Ectodermal cell (in vitro differentiated cells): Measurements from ENCODE around the gene PCCA. TPM values are rescaled to one million over a fixed set of nuclear protein-coding genes. Genes with fewer than 3 reads are reported as not detected.

Source experiments
- H3K27ac ChIP-seq: 2 replicates; pipeline ENCODE4 v1.7.0; 2013; ENCODE audit warnings: mild to moderate bottlenecking, low read depth, low read length; ENCODE audit not compliant: insufficient read depth, poor library complexity, severe bottlenecking
- H3K27me3 ChIP-seq: 2 replicates; pipeline ENCODE4 v1.7.0; 2013; ENCODE audit warnings: mild to moderate bottlenecking, low read length; ENCODE audit not compliant: insufficient read depth, control insufficient read depth, poor library complexity, severe bottlenecking
- H3K36me3 ChIP-seq: one replicate; pipeline ENCODE4 v1.7.0; 2013; ENCODE audit warnings: low read length; ENCODE audit not compliant: control insufficient read depth, insufficient read depth
- H3K4me1 ChIP-seq: one replicate; pipeline ENCODE4 v1.7.0; 2013; ENCODE audit warnings: low read length; ENCODE audit not compliant: control insufficient read depth, insufficient read depth
- H3K4me3 ChIP-seq: 2 replicates; pipeline ENCODE4 v1.7.0; 2013; ENCODE audit warnings: low read depth, low read length, control low read depth; ENCODE audit not compliant: insufficient read depth
- H3K9me3 ChIP-seq: 2 replicates; pipeline ENCODE4 v1.7.0; 2013; ENCODE audit warnings: mild to moderate bottlenecking, low read length, moderate library complexity; ENCODE audit not compliant: control insufficient read depth
- WGBS, 2 experiments: methylation state at CpG; one replicate each; pipeline ENCODE4 v1.1.7; 2013; ENCODE audit warnings: missing lambda C conversion rate in 2 of 2; 5-methylcytosine and 5-hydroxymethylcytosine counted together
- polyA plus RNA-seq, 4 experiments: library from polyadenylated mRNA; stranded (reverse); fragments of 50-300 nt; gene quantifications; one replicate each; pipeline ENCODE4 v1.2.3, GENCODE V29; 2013

Gene PCCA, protein sequence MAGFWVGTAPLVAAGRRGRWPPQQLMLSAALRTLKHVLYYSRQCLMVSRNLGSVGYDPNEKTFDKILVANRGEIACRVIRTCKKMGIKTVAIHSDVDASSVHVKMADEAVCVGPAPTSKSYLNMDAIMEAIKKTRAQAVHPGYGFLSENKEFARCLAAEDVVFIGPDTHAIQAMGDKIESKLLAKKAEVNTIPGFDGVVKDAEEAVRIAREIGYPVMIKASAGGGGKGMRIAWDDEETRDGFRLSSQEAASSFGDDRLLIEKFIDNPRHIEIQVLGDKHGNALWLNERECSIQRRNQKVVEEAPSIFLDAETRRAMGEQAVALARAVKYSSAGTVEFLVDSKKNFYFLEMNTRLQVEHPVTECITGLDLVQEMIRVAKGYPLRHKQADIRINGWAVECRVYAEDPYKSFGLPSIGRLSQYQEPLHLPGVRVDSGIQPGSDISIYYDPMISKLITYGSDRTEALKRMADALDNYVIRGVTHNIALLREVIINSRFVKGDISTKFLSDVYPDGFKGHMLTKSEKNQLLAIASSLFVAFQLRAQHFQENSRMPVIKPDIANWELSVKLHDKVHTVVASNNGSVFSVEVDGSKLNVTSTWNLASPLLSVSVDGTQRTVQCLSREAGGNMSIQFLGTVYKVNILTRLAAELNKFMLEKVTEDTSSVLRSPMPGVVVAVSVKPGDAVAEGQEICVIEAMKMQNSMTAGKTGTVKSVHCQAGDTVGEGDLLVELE
- 36.3 TPM for polyA plus RNA-seq (2013, experiment 1 of 4)
- 42.0 TPM for polyA plus RNA-seq (2013, experiment 2 of 4)
- polyA plus RNA-seq (2013, experiment 3 of 4) = 44.1 TPM
- polyA plus RNA-seq (2013, experiment 4 of 4) = 46.6 TPM

DNA sequence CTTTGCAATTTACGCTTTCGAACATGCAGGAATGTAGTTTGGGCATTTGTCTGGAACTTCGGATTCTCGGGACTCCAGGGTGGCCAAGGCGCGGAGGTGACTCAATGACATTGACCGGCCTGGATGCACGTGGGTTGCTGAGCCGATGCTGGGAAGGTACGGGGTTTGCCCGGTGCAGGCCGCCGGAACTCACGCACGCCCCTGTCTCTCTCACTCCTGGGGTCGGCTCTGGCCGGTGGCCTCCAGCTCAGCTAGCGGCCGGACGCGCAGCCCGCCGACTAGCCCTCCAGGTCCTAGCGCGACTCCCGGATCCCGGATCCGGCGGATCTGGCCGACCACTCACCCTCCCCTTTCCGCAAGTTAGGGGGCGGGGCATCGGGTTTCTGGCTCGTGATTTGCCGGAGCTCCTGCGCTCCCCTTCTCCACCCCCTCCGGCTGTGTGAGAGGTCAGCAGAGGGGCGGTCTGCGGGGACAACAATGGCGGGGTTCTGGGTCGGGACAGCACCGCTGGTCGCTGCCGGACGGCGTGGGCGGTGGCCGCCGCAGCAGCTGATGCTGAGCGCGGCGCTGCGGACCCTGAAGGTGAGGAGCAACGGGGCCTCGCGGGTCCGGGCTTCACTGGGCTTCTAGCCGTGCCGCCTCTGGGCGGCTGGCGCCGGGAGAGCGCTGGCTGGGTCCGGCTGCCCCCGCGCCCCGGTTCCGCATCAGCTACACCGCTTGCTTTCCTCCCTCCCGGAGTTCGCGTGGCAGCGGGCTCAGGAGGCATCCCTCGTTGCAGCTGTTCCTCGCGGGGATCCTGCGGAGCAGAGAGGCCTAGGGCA, at the start of gene PCCA:
Gene PCCA, plus strand, starts transcription at position 450 of the 821 bp plus-strand sequence. Its CDS starts 28 bp downstream, at position 478.
- Histone ChIP-seq H3K27ac (peak within 1 kb of the TSS; percentile 61), H3K27me3 (no peaks in the 10 kb centered on the region), H3K4me3 (peak within 1 kb of the TSS; percentile 70), H3K9me3 (no peaks in the 10 kb centered on the region), H3K4me1 (peaks cover 7% of the 10 kb centered on the region), H3K36me3 (no peaks in the 10 kb centered on the region)
- WGBS, 2 experiments = 0% methylated on average over 77 of the region's 77 CpGs

GRCh38 chr13:100039740-100040139, 49.2 kb upstream of the PCCA start:
- Histone ChIP-seq H3K36me3 (no peaks in the 10 kb centered on the region), H3K4me1 (no peaks in the 10 kb centered on the region), H3K4me3 (no peak overlapping the region), H3K9me3 (no peaks in the 10 kb centered on the region), H3K27me3 (no peaks in the 10 kb centered on the region), H3K27ac (no peak overlapping the region)
- 74 to 79% methylated on average over 4 of the region's 4 CpGs for WGBS, 2 experiments

DNA sequence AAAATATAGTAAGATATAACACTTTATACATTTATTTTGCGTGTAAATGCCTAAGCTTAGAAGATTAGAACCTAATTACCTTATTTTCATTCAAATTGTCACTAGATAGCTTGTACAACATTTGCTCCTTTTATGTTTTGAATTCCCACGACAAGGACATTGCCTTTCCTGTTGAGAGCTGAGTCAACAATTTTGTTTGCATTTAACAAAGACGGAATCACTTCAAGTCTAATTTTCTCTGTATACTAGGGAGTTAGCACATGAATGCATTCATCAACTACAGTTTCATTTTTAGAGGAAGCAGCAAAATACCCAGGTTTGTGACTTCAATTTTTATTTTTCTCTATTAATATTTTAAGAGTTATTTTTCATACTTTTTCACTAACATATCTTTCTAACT, 48.7 kb upstream of the PCCA start:
- Histone ChIP-seq H3K4me3 (no peak overlapping the region), H3K36me3 (no peaks in the 10 kb centered on the region), H3K27ac (no peak overlapping the region), H3K4me1 (no peaks in the 10 kb centered on the region), H3K9me3 (no peaks in the 10 kb centered on the region), H3K27me3 (no peaks in the 10 kb centered on the region)
- WGBS, 2 experiments = 35 to 55% methylated on average over 3 of the region's 3 CpGs

GRCh38 chr13:100044936-100045335, 44.0 kb upstream of the PCCA start:
- H3K36me3 ChIP-seq = no peaks in the 10 kb centered on the region
- no peak overlapping the region for H3K4me3 ChIP-seq
- H3K4me1 ChIP-seq = no peaks in the 10 kb centered on the region
- no peak overlapping the region for H3K27ac ChIP-seq
- 93 to 96% methylated on average over 3 of the region's 3 CpGs for WGBS, 2 experiments
- no peaks in the 10 kb centered on the region for H3K27me3 ChIP-seq
- no peaks in the 10 kb centered on the region for H3K9me3 ChIP-seq

DNA sequence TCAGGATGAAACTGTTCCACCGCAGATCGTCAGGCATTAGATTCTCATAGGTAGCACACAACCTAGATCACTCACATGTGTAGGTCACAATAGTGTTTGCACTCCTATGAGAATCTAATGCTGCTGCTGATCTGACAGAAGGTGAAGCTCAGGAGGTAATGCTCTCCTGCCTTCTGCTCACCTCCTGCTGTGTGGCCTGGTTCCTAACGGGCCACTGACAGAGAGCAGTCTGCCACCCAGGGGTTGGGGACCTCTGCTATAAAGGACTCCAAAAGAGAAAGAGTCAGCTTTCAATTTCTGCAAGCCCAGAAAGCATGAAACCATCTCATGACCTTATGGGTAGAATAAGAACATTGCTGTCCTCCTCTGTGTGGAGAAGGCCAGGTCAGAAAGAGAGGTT, 43.5 kb upstream of the PCCA start:
- no peak overlapping the region for H3K4me3 ChIP-seq
- whole genome bisulfite sequencing, 2 experiments = 89 to 91% methylated on average over 3 of the region's 3 CpGs
- no peaks in the 10 kb centered on the region for H3K27me3 ChIP-seq
- H3K9me3 ChIP-seq = no peaks in the 10 kb centered on the region
- H3K4me1 ChIP-seq = no peaks in the 10 kb centered on the region
- H3K36me3 ChIP-seq = no peaks in the 10 kb centered on the region
- H3K27ac ChIP-seq = no peak overlapping the region

- Histone ChIP-seq H3K27me3 (no peaks in the 10 kb centered on the region), H3K4me3 (no peak overlapping the region), H3K36me3 (no peaks in the 10 kb centered on the region), H3K9me3 (no peaks in the 10 kb centered on the region), H3K27ac (no peak overlapping the region), H3K4me1 (no peaks in the 10 kb centered on the region)
- WGBS, 2 experiments = 54 to 64% methylated on average over 3 of the region's 3 CpGs
Observed at GRCh38 chr13:100051070-100051469, 37.8 kb upstream of the PCCA start.

- H3K27me3 ChIP-seq = no peaks in the 10 kb centered on the region
- 89 to 99% methylated on average over 3 of the region's 3 CpGs for WGBS, 2 experiments
- H3K4me1 ChIP-seq = peaks cover 7% of the 10 kb centered on the region
- H3K27ac ChIP-seq = no peak overlapping the region
- no peak overlapping the region for H3K4me3 ChIP-seq
- no peaks in the 10 kb centered on the region for H3K9me3 ChIP-seq
- H3K36me3 ChIP-seq = no peaks in the 10 kb centered on the region
Observed at GRCh38 chr13:100059827-100060226, 29.1 kb upstream of the PCCA start.

- Histone ChIP-seq H3K4me1 (peaks cover 10% of the 10 kb centered on the region), H3K4me3 (no peak overlapping the region), H3K27me3 (no peaks in the 10 kb centered on the region), H3K36me3 (no peaks in the 10 kb centered on the region), H3K9me3 (no peaks in the 10 kb centered on the region), H3K27ac (no peak overlapping the region)
- 94 to 97% methylated on average over 6 of the region's 6 CpGs for WGBS, 2 experiments
Observed at GRCh38 chr13:100063333-100063732, 25.6 kb upstream of the PCCA start.

GRCh38 chr13:100063906-100064305, 25.0 kb upstream of the PCCA start:
- H3K4me1 ChIP-seq = peaks cover 16% of the 10 kb centered on the region
- no peak overlapping the region for H3K4me3 ChIP-seq
- WGBS, 2 experiments = 70 to 78% methylated on average over 5 of the region's 5 CpGs
- H3K9me3 ChIP-seq = no peaks in the 10 kb centered on the region
- H3K27me3 ChIP-seq = no peaks in the 10 kb centered on the region
- H3K36me3 ChIP-seq = no peaks in the 10 kb centered on the region
- H3K27ac ChIP-seq = peak overlapping the region; percentile 26
